Nasal cavity respiratory epithelium epithelial cell of viscerocranial mucosa (primary cell): ENCODE results near the gene SCUBE1. TPM values are rescaled to one million over a fixed set of nuclear protein-coding genes. Genes with fewer than 3 reads are reported as not detected.

Source experiments
- total RNA-seq: library from RNA; depleted of rRNA; stranded (reverse); fragments of >200 nt; gene quantifications from 2 replicates; pipeline ENCODE4 v1.2.3, GENCODE V29; 2014

SCUBE1 gene
- not detected in 2 replicates for total RNA-seq

DNA sequence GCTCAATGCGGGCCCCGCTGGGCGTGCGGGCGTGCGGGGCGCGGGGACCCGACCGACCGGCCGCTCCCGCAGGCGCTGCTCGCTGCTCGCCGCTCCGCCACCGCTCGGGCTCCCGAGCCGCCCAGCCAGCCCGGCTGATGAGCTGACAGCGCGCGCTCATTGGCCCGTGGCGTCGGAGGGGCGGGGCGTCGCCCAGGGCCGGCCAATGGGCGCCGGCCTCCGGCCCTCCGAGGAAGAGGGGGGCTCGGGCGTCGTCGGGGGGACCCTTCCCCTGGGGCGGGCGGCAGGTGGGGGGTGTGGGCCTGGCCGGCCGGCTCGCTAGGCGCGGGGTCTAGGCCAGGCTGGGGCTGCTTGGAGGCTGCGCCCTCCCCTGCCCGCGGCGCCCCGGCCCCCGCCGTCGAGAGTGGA lies at the start of gene SCUBE1:
SCUBE1 (minus strand) TSS at position 111 of the 408 bp plus-strand sequence. CDS start 111 bp downstream, outside the sequence.

DNA sequence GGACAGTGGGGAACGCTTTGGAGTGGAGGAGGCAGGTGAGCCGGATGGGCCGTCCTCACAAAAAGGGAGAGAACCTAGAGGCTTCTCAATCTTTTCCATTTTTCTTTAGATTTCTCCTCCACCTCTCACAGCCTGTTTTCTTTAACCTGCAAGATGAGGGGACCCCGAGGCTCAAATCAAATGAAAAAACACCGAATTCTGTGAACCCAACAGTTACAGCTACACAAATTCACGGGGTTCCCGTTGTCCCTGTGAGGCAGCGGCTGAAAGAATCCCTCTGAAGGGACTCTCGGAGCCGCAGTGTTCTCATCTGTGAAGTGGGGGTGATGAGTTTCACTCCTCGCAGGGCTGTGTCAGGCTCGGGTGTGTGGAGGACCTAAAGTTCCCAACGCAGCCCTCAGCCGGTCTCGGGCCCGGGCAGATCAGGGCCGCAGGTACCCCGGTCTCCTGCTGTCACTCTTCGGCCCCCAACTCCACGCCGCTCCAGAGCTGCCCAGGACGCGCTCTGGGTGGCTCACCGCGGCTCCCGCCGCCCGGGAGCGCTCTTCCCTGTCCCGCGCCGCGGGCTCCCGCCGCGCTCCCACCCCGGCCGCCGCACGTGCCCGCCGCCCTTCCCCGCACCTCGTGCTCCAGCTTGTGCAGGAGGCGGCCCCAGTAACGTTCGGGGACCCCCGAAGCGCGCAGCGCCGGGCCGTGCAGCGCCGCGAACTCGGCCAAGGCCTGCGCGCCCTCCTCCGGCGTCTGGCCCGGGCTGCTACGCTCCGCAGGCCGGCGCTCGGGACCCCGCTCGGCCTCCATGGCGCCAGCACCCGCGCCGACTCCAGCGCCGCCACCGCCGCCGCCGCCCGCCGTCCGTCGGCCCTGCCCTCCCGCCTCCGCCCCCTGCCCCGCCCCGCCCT lies 156.7 kb downstream of the SCUBE1 start, which contains the start of gene TTLL12:
TTLL12 (minus strand) TSS at position 863 of the 899 bp plus-strand sequence; CDS start at position 798, 65 bp downstream.

DNA sequence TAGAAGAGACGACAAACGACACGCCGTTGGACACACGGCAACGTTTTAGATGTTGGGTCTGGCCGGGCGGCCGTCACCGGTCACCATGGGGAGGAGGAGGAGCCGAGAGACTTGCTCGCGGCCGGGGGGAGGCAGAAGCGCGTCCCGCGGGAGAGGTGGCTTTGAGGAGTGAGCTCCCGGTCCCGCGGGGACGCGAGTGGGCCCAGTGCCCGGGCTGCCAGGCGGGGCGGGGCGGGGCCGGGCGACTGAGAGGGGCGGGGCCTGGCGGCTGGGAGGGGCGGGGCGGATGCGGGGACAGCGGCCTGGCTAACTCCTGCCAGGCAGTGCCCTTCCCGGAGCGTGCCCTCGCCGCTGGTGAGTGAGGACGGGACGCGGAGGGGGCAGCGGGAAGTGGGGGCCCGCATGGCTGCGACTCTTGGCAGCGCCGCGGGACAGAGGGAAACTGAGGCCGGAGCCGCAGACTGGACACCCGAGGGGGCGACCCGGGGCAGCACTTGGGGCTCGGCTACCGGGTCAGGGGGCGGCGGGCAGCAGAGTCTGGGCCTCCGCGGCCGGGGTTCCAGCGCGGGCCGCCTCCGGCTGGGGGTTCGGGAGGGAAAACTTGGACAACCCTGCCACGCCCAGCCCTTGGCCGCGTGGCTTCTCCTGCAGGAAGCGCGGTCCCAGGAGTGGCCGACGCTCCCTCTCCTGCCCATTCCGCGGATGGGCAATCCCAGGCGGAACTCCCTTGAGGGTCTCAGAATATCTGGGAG lies 191.7 kb downstream of the SCUBE1 start, which contains the start of gene TSPO:
TSPO (plus strand) TSS at position 309 of the 752 bp plus-strand sequence. CDS start 7,680 bp downstream, outside the sequence.

Other genes starting within 250 kb of the SCUBE1 start
- 22.9 and 30.5 TPM in 2 replicates for gene BIK, start 232.6 kb downstream of the SCUBE1 start, total RNA-seq
- gene MCAT, start 200.0 kb downstream of the SCUBE1 start, total RNA-seq: 12.0 and 12.9 TPM in 2 replicates
- 172 and 323 TPM in 2 replicates for gene TSPO, start 191.8 kb downstream of the SCUBE1 start, total RNA-seq
- gene TTLL12, start 156.2 kb downstream of the SCUBE1 start, total RNA-seq: 55.0 and 94.5 TPM in 2 replicates
- not detected in 2 replicates for gene MPPED1, start 68.6 kb upstream of the SCUBE1 start, total RNA-seq